Thoracic aorta (tissue), 2 donors: ENCODE measurements around the gene RFX3. TPM values are rescaled to one million over a fixed set of nuclear protein-coding genes. Genes with fewer than 3 reads are reported as not detected.

Source experiments
- ATAC-seq: fragments of 150-250 bp; one replicate; pipeline ENCODE4 v1.8.0; 2017; ENCODE audit warnings: low read depth; ENCODE audit not compliant: insufficient number of reproducible peaks, low FRiP score
- DNase-seq: peaks from one replicate; pipeline ENCODE4 v3.0.0-alpha.2; 2020; ENCODE audit warnings: low spot score
- H3K27ac ChIP-seq, 2 donors: fragments of 200-600 bp; sonication (generic); 1 replicate in 1 of 2; 2 replicates in 1 of 2; pipeline ENCODE4 v1.5.1; 2016; ENCODE audit warnings: mild to moderate bottlenecking in 2 of 2, moderate library complexity in 2 of 2
- H3K27me3 ChIP-seq: fragments of 200-600 bp; sonication (generic); replicated peaks from 2 replicates; pipeline ENCODE4 v1.6.0; 2016; ENCODE audit warnings: mild to moderate bottlenecking; ENCODE audit not compliant: insufficient read depth
- H3K36me3 ChIP-seq: fragments of 200-600 bp; sonication (generic); one replicate; pipeline ENCODE4 v1.5.1; 2016
- H3K4me1 ChIP-seq, 2 donors: fragments of 200-600 bp; sonication (generic); 1 replicate in 1 of 2; 2 replicates in 1 of 2; pipeline versions ENCODE4 v1.5.1 to v1.6.0; 2016; ENCODE audit warnings: low read depth in 2 of 2, mild to moderate bottlenecking in 1 of 2; ENCODE audit not compliant: control insufficient read depth in 1 of 2
- H3K4me3 ChIP-seq: fragments of 200-600 bp; sonication (generic); 2 replicates; pipeline ENCODE4 v1.5.1; 2016; ENCODE audit warnings: mild to moderate bottlenecking
- H3K9me3 ChIP-seq: fragments of 200-600 bp; sonication (generic); 2 replicates; pipeline ENCODE4 v1.5.1; 2016
- CTCF ChIP-seq: fragments of 200-600 bp; sonication (generic); IDR thresholded peaks from one replicate; pipeline ENCODE4 v1.5.1; 2019; ENCODE audit warnings: antibody characterized with exemption
- total RNA-seq, 2 donors: library from RNA; depleted of rRNA; stranded (reverse); fragments of >200 nt; gene quantifications; one replicate each; pipeline versions ENCODE4 v1.1.0 to v1.2.3, GENCODE V29; 2016

Gene RFX3
- total RNA-seq, 2 donors from 2014 or later = 2.6 to 15.6 TPM

GRCh38 chr9:3514786-3515185 is 11.0 kb downstream of the RFX3 start:
- H3K9me3 ChIP-seq = no peaks in the 10 kb centered on the region

GRCh38 chr9:3513265-3513818 is 12.5 kb downstream of the RFX3 start:
- Histone ChIP-seq H3K27me3 (no peaks in the 10 kb centered on the region), H3K9me3 (no peaks in the 10 kb centered on the region), H3K27ac (no peak overlapping the region), H3K4me3 (no peak overlapping the region), H3K4me1 (peaks cover 3 to 4% of the 10 kb centered on the region in 2 donors), H3K36me3 (no peaks in the 10 kb centered on the region)
- ATAC-seq = no peak
- no peak for DNase-seq
- TF ChIP-seq CTCF = no peak

More at GRCh38 chr9:3514786-3515185, 11.0 kb downstream of the RFX3 start:
- Histone ChIP-seq H3K4me1 (peaks cover 0 to 3% of the 10 kb centered on the region in 2 donors), H3K36me3 (no peaks in the 10 kb centered on the region), H3K27ac (no peak overlapping the region), H3K27me3 (no peaks in the 10 kb centered on the region), H3K4me3 (no peak overlapping the region)
- no peak for TF ChIP-seq CTCF
- ATAC-seq = no peak
- no peak for DNase-seq

- TF ChIP-seq CTCF = no peak
- no peaks in the 10 kb centered on the region for H3K27me3 ChIP-seq
- no peak for DNase-seq
- H3K36me3 ChIP-seq = no peaks in the 10 kb centered on the region
- no peak overlapping the region for H3K27ac ChIP-seq
- no peak overlapping the region for H3K4me3 ChIP-seq
- peaks cover 3 to 8% of the 10 kb centered on the region in 2 donors for H3K4me1 ChIP-seq
- H3K9me3 ChIP-seq = no peaks in the 10 kb centered on the region
- no peak for ATAC-seq
Observed at GRCh38 chr9:3511551-3511950, 14.2 kb downstream of the RFX3 start.

GRCh38 chr9:3510796-3511195 is 15.0 kb downstream of the RFX3 start:
- TF ChIP-seq CTCF = no peak
- no peak for DNase-seq
- no peak overlapping the region for H3K4me3 ChIP-seq
- no peaks in the 10 kb centered on the region for H3K36me3 ChIP-seq
- H3K4me1 ChIP-seq = peaks cover 3 to 8% of the 10 kb centered on the region in 2 donors
- no peaks in the 10 kb centered on the region for H3K27me3 ChIP-seq
- no peak overlapping the region for H3K27ac ChIP-seq
- no peaks in the 10 kb centered on the region for H3K9me3 ChIP-seq
- ATAC-seq = no peak

GRCh38 chr9:3509926-3510325 is 15.9 kb downstream of the RFX3 start:
- Histone ChIP-seq H3K4me3 (no peak overlapping the region), H3K27ac (no peak overlapping the region), H3K4me1 (peaks cover 0 to 8% of the 10 kb centered on the region in 2 donors), H3K9me3 (no peaks in the 10 kb centered on the region), H3K36me3 (no peaks in the 10 kb centered on the region), H3K27me3 (no peaks in the 10 kb centered on the region)
- no peak for TF ChIP-seq CTCF
- DNase-seq = no peak
- no peak for ATAC-seq
